ENCODE measurements around the gene OGDH. TPM values are rescaled to one million over a fixed set of nuclear protein-coding genes. Genes with fewer than 3 reads are reported as not detected.
A peak's percentile ranks its signal among the peaks of the same experiment; 100 is the strongest.

OGDH gene
- total and polyA plus RNA-seq, 2 of the 4 experiments (the other 2 are of a cell fraction), result 47.4 to 56.5 TPM

DNA sequence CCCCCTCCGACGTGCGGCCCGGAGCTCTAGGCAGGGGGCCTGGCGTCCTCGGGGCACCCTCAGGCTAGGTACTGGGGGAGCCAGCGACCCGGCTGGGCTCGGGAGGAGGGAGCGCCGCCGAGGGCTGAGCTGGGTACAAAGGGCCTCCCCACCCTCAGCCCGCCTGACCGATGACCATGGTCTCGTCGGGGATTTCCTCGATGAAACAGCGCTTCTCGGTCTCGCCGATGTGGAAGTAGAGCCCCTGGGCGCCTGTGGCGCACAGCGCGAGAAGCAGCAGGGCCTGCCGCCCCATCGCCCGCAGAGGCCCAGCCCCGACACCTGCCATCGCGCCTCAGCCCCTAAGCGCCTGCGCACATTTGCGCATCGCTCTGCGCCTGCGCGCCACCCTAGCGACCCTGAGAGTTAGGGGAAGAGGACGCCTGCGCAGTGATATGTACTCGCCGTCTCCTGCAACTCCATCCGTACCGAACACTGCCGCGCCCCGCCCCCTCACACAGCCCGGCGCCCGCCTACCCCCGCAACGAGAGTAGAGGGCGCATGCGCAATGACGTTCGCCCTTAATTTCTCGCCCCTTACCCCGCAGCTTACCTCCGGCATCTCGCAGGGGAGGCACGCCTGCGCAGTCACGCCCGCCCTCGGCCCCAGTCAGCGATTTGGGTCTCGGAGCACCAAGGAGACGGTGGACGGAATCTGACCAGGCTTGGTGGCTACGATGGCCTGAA, 24.4 kb upstream of the OGDH start, which contains the start of gene TMED4 (continued):
- TF ChIP-seq, protein P1, sequence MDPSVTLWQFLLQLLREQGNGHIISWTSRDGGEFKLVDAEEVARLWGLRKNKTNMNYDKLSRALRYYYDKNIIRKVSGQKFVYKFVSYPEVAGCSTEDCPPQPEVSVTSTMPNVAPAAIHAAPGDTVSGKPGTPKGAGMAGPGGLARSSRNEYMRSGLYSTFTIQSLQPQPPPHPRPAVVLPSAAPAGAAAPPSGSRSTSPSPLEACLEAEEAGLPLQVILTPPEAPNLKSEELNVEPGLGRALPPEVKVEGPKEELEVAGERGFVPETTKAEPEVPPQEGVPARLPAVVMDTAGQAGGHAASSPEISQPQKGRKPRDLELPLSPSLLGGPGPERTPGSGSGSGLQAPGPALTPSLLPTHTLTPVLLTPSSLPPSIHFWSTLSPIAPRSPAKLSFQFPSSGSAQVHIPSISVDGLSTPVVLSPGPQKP (IDR thresholded peaks at IDR 0.05; ENCODE audit: borderline replicate concordance, low read depth, low read length), result no peak

DNA sequence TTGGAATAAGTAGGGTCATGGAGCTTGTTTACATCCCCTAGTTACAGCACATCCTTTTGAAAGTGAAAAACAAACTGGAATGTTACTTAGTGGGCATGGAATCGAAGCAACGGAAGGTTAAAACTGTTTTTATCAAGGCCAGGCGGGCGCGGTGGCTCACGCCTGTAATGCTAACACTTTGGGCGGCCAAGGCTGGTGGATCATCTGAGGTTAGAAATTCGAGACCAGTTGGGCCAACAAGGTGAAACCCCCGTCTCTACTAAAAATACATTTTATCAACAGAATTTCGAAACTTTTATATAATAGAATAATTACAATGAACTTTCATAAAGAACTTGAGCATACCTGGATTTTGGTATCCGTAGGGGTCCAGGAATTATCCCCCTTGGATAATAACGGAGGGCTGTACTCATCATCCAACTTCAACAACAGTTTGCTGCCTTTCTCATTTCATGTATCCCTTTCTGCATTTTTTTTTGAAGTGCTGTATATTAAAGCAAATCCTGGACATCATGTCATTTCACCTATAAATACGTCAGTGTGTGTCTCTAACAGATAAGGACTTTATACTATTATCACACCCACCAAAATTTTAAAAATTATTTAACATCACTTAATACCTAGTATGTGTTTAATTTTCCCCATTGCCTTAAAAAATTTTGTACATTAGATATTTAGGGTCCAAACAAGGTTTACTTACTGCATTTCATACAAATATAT, 23.1 kb upstream of the OGDH start:
- Histone ChIP-seq H3K79me1 (ENCODE audit: low read depth in 1 of 2, low read length in 2 of 2) (peaks cover 16 to 27% of the 10 kb centered on the region in 2 experiments), H3K23ac (ENCODE audit: low read depth, low read length) (peak overlapping the region; percentile 3; the same call in 1 of the 2 replicates), H3K9me3 (ENCODE audit: control insufficient read depth, insufficient read depth, low read length) (no peaks in the 10 kb centered on the region), H3K56ac (ENCODE audit: extremely low read depth, insufficient read depth, low read length) (no peak overlapping the region), H3K4me3 (ENCODE audit: insufficient read depth, low read depth, low read length) (peak overlapping the region; percentile 75; the same call in 1 of the 2 replicates), H2BK20ac (ENCODE audit: low read depth, low read length) (no peak overlapping the region), H4K5ac (ENCODE audit: low read depth, low read length) (peak overlapping the region; percentile 92), H3K4me1 (ENCODE audit: control insufficient read depth, insufficient read depth, low read length) (peaks cover 9% of the 10 kb centered on the region), H3K18ac (ENCODE audit: low read depth, low read length) (no peak overlapping the region), H4K8ac (ENCODE audit: low read depth in 2 of 2, low read length in 2 of 2) (peak overlapping the region; percentile 60 to 96; a peak in 3 of 4 replicates), H3K27ac (ENCODE audit: insufficient read depth, low read length) (no peak overlapping the region), H3K4me2 (ENCODE audit: low read depth, low read length) (peak overlapping the region; percentile 86), H4K91ac (ENCODE audit: insufficient read depth, low read depth, low read length) (no peak overlapping the region), H3K9me1 (ENCODE audit: insufficient read depth, low read length) (peaks cover 4% of the 10 kb centered on the region), H2AFZ (replicated peaks; ENCODE audit: low read length, poor library complexity) (no peak overlapping the region), H4K20me1 (ENCODE audit: insufficient read depth, low read length) (no peaks in the 10 kb centered on the region), H3K36me3 (ENCODE audit: control insufficient read depth, insufficient read depth, low read length) (peaks cover 11% of the 10 kb centered on the region), H3K27me3 (ENCODE audit: control insufficient read depth, insufficient read depth, low read length) (no peaks in the 10 kb centered on the region), H2BK15ac (ENCODE audit: low read depth, low read length) (no peak overlapping the region), H2BK5ac (ENCODE audit: low read depth, low read length, poor library complexity, severe bottlenecking) (no peak overlapping the region), H3K14ac (replicated peaks; ENCODE audit: low read depth, low read length) (no peak overlapping the region), H3K4ac (ENCODE audit: low read depth, low read length) (peak overlapping the region; percentile 14; the same call in 1 of the 2 replicates), H2BK120ac (ENCODE audit: low read depth, low read length) (no peak overlapping the region), H2AK5ac (ENCODE audit: low read depth, low read length) (peak overlapping the region; percentile 23; the same call in 1 of the 2 replicates), H3K9ac (ENCODE audit: low read depth, low read length) (no peak overlapping the region), H2AK9ac (replicated peaks; ENCODE audit: low read depth, low read length, poor library complexity) (no peak overlapping the region)
- ChIA-PET POLR2A (ENCODE audit: unreplicated experiment) (no interaction called here), CTCF (no interaction called here)
- no peak for ATAC-seq (ENCODE audit: low read depth)
- no CpG with 5 or more reads among the region's 13 CpGs for WGBS, 2 experiments (ENCODE audit: extremely low coverage in 2 of 2, insufficient read length in 1 of 2)
- in situ Hi-C loops (cut with MboI; ENCODE audit: low sequenced_read_pairs) (no loop called here), intact Hi-C loops (cut with micrococcal nuclease) (no loop called here), dilution Hi-C loops (cut with HindIII; ENCODE audit: low sequenced_read_pairs, unreplicated experiment) (no loop called here)
- no peak for DNase-seq
- TF ChIP-seq, protein P2, sequence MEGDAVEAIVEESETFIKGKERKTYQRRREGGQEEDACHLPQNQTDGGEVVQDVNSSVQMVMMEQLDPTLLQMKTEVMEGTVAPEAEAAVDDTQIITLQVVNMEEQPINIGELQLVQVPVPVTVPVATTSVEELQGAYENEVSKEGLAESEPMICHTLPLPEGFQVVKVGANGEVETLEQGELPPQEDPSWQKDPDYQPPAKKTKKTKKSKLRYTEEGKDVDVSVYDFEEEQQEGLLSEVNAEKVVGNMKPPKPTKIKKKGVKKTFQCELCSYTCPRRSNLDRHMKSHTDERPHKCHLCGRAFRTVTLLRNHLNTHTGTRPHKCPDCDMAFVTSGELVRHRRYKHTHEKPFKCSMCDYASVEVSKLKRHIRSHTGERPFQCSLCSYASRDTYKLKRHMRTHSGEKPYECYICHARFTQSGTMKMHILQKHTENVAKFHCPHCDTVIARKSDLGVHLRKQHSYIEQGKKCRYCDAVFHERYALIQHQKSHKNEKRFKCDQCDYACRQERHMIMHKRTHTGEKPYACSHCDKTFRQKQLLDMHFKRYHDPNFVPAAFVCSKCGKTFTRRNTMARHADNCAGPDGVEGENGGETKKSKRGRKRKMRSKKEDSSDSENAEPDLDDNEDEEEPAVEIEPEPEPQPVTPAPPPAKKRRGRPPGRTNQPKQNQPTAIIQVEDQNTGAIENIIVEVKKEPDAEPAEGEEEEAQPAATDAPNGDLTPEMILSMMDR (conservative IDR thresholded peaks at IDR 0.05; ENCODE audit: low read depth, low read length), result no peak
- TF ChIP-seq POLR2A (IDR thresholded peaks at IDR 0.05; ENCODE audit: low read depth, low read length) (no peak), MXI1 (IDR thresholded peaks at IDR 0.05; ENCODE audit: borderline replicate concordance, low read depth, low read length) (no peak), CHD1 (IDR thresholded peaks at IDR 0.05; ENCODE audit: low read depth, low read length) (no peak)
- TF ChIP-seq, protein P3, sequence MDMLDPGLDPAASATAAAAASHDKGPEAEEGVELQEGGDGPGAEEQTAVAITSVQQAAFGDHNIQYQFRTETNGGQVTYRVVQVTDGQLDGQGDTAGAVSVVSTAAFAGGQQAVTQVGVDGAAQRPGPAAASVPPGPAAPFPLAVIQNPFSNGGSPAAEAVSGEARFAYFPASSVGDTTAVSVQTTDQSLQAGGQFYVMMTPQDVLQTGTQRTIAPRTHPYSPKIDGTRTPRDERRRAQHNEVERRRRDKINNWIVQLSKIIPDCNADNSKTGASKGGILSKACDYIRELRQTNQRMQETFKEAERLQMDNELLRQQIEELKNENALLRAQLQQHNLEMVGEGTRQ (IDR thresholded peaks at IDR 0.05; ENCODE audit: low read depth, low read length), result no peak
- no TSS peak for BruUV-seq (replicated peaks)

Data from IMR-90 (cell line).